GM12878 (cell line): ENCODE results near the gene RFX5. TPM values are rescaled to one million over a fixed set of nuclear protein-coding genes. Genes with fewer than 3 reads are reported as not detected.

Source experiments
- ATAC-seq: fragments of 200-7000 bp; cut with Tn5 transposase; 3 replicates; pipeline ENCODE4 v1.9.1; 2020; ENCODE audit warnings: mild to moderate bottlenecking, moderate library complexity
- BruUV-seq: library from RNA; stranded (reverse); fragments of 400-500 nt; replicated peaks from 2 replicates; lab custom pipeline; 2021; lab: Mats Ljungman, UMichigan
- CTCF ChIA-PET: fragments of 300-600 bp; sonication (Branson Sonifier 250); formaldehyde crosslinking; extraction: SDS; loops from one replicate; lab custom pipeline; 2021; ENCODE audit warnings: inconsistent platforms; lab: Yijun Ruan, JAX
- POLR2A ChIA-PET: fragments of 350-600 bp; formaldehyde crosslinking; extraction: SDS; loops from one replicate; lab custom pipeline; 2021; ENCODE audit warnings: inconsistent platforms; lab: Charles Lee
- RAD21 ChIA-PET: fragments of 300-600 bp; sonication (Branson Sonifier 250); formaldehyde crosslinking; loops from one replicate; lab custom pipeline; 2023; ENCODE audit warnings: antibody characterized with exemption; ENCODE audit not compliant: unreplicated experiment; lab: Charles Lee
- SMC1A ChIA-PET: fragments of 300-600 bp; sonication (Branson Sonifier 250); formaldehyde crosslinking; loops from one replicate; lab custom pipeline; 2023; ENCODE audit not compliant: unreplicated experiment, uncharacterized antibody; lab: Charles Lee
- DNase-seq: peaks from one replicate; pipeline ENCODE4 v3.0.0-alpha.2; 2011; ENCODE audit warnings: low read depth, low spot score
- FAIRE-seq: peaks from 3 replicates; lab custom pipeline; 2011; peaks lifted over from hg19 to GRCh38; lab: Jason Lieb, UNC
- H2AFZ ChIP-seq: 2 replicates; pipeline ENCODE4 v1.6.0; 2011; ENCODE audit warnings: low read depth, low read length, control low read depth; ENCODE audit not compliant: control insufficient read depth
- H3K27ac ChIP-seq: 2 replicates; pipeline ENCODE4 v1.5.1; 2011; ENCODE audit warnings: control low read depth; ENCODE audit not compliant: control insufficient read depth, insufficient read depth
- H3K27me3 ChIP-seq, 2 experiments: replicated peaks in 1 of 2; 2 replicates each; pipeline versions ENCODE4 v1.6.0 to v1.6.1; 2011; ENCODE audit warnings: low read length in 1 of 2; ENCODE audit not compliant: control insufficient read depth in 2 of 2, insufficient read depth in 2 of 2
- H3K36me3 ChIP-seq, 2 experiments: 2 replicates each; pipeline ENCODE4 v1.5.1; 2011; ENCODE audit warnings: low read length in 1 of 2; ENCODE audit not compliant: control insufficient read depth in 2 of 2, insufficient read depth in 2 of 2
- H3K4me1 ChIP-seq: 2 replicates; pipeline ENCODE4 v1.6.1; 2011; ENCODE audit warnings: mild to moderate bottlenecking, low read length, moderate library complexity, mixed read lengths; ENCODE audit not compliant: control insufficient read depth, insufficient read depth
- H3K4me2 ChIP-seq: 2 replicates; pipeline ENCODE4 v1.6.0; 2011; ENCODE audit warnings: control low read depth; ENCODE audit not compliant: control insufficient read depth, insufficient read depth
- H3K4me3 ChIP-seq: fragments of 200-600 bp; sonication (generic); 2 replicates; pipeline ENCODE4 v1.5.1; 2016
- H3K79me2 ChIP-seq: 2 replicates; pipeline ENCODE4 v1.6.0; 2011; ENCODE audit warnings: low read length; ENCODE audit not compliant: control insufficient read depth, insufficient read depth
- H3K9ac ChIP-seq: 2 replicates; pipeline ENCODE4 v1.8.0; 2011; ENCODE audit warnings: low read length, control low read depth, mixed read lengths; ENCODE audit not compliant: control insufficient read depth, insufficient read depth
- H3K9me3 ChIP-seq: replicated peaks from 3 replicates; pipeline ENCODE4 v1.5.1; 2011; ENCODE audit warnings: mild to moderate bottlenecking, low read length; ENCODE audit not compliant: control insufficient read depth, insufficient read depth
- H4K20me1 ChIP-seq: 2 replicates; pipeline ENCODE4 v1.6.0; 2011; ENCODE audit not compliant: control insufficient read depth, insufficient read depth
- BACH1 ChIP-seq: fragments of 450-650 bp; IDR thresholded peaks from 2 replicates; pipeline ENCODE4 v1.6.1; 2017; ENCODE audit warnings: mild to moderate bottlenecking, borderline replicate concordance
- CREM ChIP-seq: IDR thresholded peaks from 2 replicates; pipeline ENCODE4 v1.6.1; 2014; ENCODE audit warnings: antibody characterized with exemption, low read depth
- ETV6 ChIP-seq, 2 experiments: fragments of 450-650 bp in 1 of 2; IDR thresholded peaks in 1 of 2; conservative IDR thresholded peaks in 1 of 2; 2 replicates each; pipeline ENCODE4 v1.6.1; 2014; ENCODE audit warnings: antibody characterized with exemption in 1 of 2, borderline replicate concordance in 1 of 2, low read depth in 1 of 2, mild to moderate bottlenecking in 1 of 2, moderate library complexity in 1 of 2
- PML ChIP-seq: IDR thresholded peaks from 2 replicates; pipeline ENCODE4 v1.6.1; 2012; ENCODE audit warnings: low read length, inconsistent platforms
- RB1 ChIP-seq: fragments of 450-650 bp; formaldehyde crosslinking; IDR thresholded peaks from 2 replicates; pipeline ENCODE4 v1.6.1; 2017; ENCODE audit warnings: mild to moderate bottlenecking, borderline replicate concordance
- SREBF2 ChIP-seq: IDR thresholded peaks from 2 replicates; pipeline ENCODE4 v1.6.1; 2012; ENCODE audit warnings: mild to moderate bottlenecking, low read length
- TBL1XR1 ChIP-seq: IDR thresholded peaks from 2 replicates; pipeline ENCODE4 v1.6.1; 2012; ENCODE audit warnings: low read depth, low read length, improper control_type of control experiment
- ZBTB4 ChIP-seq: fragments of 450-650 bp; formaldehyde crosslinking; IDR thresholded peaks from 2 replicates; pipeline ENCODE4 v1.4.0; 2022; ENCODE audit warnings: mild to moderate bottlenecking, moderate library complexity
- ZNF622 ChIP-seq: fragments of 450-650 bp; IDR thresholded peaks from 2 replicates; pipeline ENCODE4 v1.6.1; 2017; ENCODE audit warnings: mild to moderate bottlenecking, inconsistent platforms
- WGBS: methylation state at CpG from one replicate; pipeline ENCODE4 v1.1.6; 2016; ENCODE audit warnings: low lambda C conversion rate; ENCODE audit not compliant: insufficient replicate concordance, insufficient coverage; ENCODE audit errors: missing lambda C conversion rate; 5-methylcytosine and 5-hydroxymethylcytosine counted together
- in situ Hi-C: fragments of 300-500 bp; cut with MboI; formaldehyde crosslinking; loops from 9 replicates; pipeline ENCODE4 v1.14.3; 2018; ENCODE audit warnings: mixed read lengths
- intact Hi-C: fragments of 100-400 bp; cut with micrococcal nuclease; formaldehyde crosslinking; loops from one replicate; pipeline ENCODE4 v1.14.2; 2022; ENCODE audit not compliant: unreplicated experiment
- polyA plus RNA-seq, 11 experiments: library from polyadenylated mRNA; depleted of rRNA in 4 of 11; unstranded in 6 of 11; stranded (reverse) in 5 of 11; fragments of >200 nt; fragmentation: Nextera tagmentation in 4 of 11; fragmentation: Illumina TruSeq in 1 of 11; extraction: Ambion mirVana in 4 of 11; extraction: Trizol in 1 of 11; gene quantifications; 1 replicate in 1 of 11; 2 replicates in 10 of 11; pipeline versions ENCODE4 v1.2.1 to v1.2.3, GENCODE V29; 2011 to 2016; ENCODE audit warnings: inconsistent platforms in 2 of 11, missing spikeins in 2 of 11, low read depth in 1 of 11
- total RNA-seq, 4 experiments: library from RNA; depleted of rRNA in 3 of 4; stranded (reverse); fragments of >200 nt in 3 of 4; fragmentation: Illumina TruSeq in 1 of 4; extraction: Trizol in 1 of 4; gene quantifications; 2 replicates each; pipeline versions ENCODE4 v1.2.1 to v1.2.3, GENCODE V29; 2013 to 2021

RFX5 gene
- total and polyA plus RNA-seq, 10 of the 15 experiments (the other 5 are each of a cell fraction or from before 2014, with no cell fraction given), result 14.1 to 198 (median 124) TPM

- no peak for TF ChIP-seq ETV6 (conservative IDR thresholded peaks at IDR 0.05 in 1 of 2, IDR thresholded peaks at IDR 0.05 in 1 of 2; ENCODE audit: borderline replicate concordance in 1 of 2, low read depth in 1 of 2)
Observed at GRCh38 chr1:151340870-151341754, 5.9 kb downstream of the RFX5 start (continued).

GRCh38 chr1:151336556-151336955 is 10.5 kb downstream of the RFX5 start:
- TF ChIP-seq RB1 (no peak), ZNF622 (no peak), CREM (no peak), PML (0 out of 2 replicates have a peak, but pooled peaks have one; percentile 22), ZBTB4 (CRISPR knock-in tag) (no peak), SREBF2 (no peak), BACH1 (no peak), TBL1XR1 (no peak)
- Histone ChIP-seq H3K79me2 (no peaks in the 10 kb centered on the region), H3K4me1 (no peaks in the 10 kb centered on the region), H3K27me3 (no peaks in the 10 kb centered on the region), H3K9ac (no peak overlapping the region), H3K4me3 (no peak overlapping the region), H2AFZ (no peak overlapping the region), H3K9me3 (no peaks in the 10 kb centered on the region), H4K20me1 (no peaks in the 10 kb centered on the region), H3K36me3 (no peaks in the 10 kb centered on the region), H3K27ac (no peak overlapping the region), H3K4me2 (no peak overlapping the region)
- in situ Hi-C loops (no loop called here), intact Hi-C loops (no loop called here)
- CTCF ChIA-PET, result interaction anchor here (1.3 to 1.4 kb wide), 2 partner anchors 36 to 55 kb away, joined by 3 to 5 read pairs; partner anchors contain the start of gene ZNF687
- POLR2A ChIA-PET, result interaction anchor here (0.6 to 10.9 kb wide), 2 partner anchors 11 to 15 kb away, joined by 4 to 110 read pairs; partner anchors contain the start of gene PI4KB
- SMC1A ChIA-PET, result interaction anchor here (0.8 kb wide), 1 partner anchor 10 kb away, joined by 3 read pairs; the partner anchor contains the start of gene PI4KB
- DNase-seq (no peak), FAIRE-seq (no peak), ATAC-seq (no peak)
- no TSS peak for BruUV-seq
- RAD21 ChIA-PET, result interaction anchor here (0.9 kb wide), 1 partner anchor 85 kb away, joined by 4 read pairs; no protein-coding TSS in a partner anchor
- WGBS, result 99% methylated on average over 3 of the region's 3 CpGs
